Suppressor macrophage treated with lipopolysaccharide for 4 hours (primary cell): Measurements from ENCODE around the gene SH2D7.

Source experiments
- DNase-seq: peaks from one replicate; pipeline ENCODE4 v3.0.0-alpha.2; 2020

SH2D7 gene

DNA sequence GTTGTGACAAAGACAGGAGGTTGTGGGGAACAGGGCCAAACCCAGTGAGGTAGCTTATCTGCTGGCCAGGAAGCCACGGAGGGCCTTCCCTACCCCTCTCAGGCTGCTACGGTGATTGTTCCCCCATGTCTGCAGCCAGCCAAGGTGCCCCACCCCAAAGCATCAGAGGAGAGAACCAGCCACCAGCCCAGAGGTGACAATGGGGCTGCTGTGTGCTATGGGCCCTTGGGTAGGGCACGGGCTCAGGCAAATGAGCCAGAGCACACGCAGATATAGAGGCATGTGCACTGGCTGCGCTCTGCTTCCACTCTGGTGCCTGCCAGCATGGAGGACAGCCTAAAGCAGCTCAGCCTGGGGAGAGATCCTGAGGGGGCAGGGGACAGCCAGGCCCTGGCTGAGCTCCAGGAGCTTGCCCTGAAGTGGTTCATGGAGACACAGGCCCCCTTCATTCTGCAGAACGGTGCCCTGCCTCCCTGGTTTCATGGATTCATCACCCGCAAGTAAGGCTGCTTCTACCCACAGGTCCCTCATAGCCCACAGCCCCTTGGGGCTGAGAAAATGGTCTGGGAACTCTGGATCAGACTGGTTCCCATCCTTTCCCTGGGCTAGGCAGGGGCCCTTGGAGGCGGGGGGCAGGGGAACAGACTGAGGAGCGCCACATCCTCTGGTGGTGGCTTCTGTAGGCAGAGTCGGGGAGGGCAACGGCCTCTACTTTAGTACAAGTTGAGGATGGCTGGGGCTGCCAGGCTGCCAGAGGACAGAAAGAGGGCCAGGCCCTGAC, at the start of gene SH2D7:
TSS of gene SH2D7 (plus strand) at position 301 of the 781 bp plus-strand sequence. CDS start at position 325, 24 bp downstream.
- no peak for DNase-seq

DNA sequence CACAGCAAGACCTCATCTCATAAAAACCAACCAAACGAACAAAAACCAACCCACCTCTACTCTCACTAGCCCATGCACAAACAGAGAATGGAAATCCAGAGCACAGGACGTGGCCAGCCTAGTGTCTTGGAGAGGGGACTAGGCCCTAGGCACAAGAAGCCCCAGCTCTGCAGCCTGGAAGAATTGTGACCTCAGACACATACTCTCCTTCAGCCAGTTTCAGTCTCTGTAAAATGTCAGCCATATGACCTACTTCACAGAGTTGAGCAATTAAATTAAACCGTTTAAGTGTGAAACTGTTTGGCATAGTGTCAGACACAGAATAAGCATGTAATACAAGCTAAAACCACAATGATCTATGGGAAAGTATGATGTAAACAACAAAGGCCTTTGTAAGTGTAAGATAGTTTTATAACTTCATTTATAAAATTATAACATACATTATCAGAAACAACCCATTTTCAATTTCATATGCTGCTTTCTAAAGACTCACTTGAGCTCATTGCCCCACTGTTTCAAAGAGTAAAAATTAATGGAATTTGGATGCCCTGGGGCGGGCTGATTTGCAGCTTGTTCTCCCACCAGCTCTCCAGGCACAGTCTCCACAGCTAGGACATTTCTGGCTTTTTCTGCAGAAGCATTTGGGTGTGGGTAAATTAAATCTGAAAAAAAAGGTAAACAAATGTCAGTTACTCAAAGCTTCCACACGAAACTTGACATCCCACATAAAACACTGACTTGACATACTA, 47.8 kb upstream of the SH2D7 start:
- peak; percentile 89 for DNase-seq

DNA sequence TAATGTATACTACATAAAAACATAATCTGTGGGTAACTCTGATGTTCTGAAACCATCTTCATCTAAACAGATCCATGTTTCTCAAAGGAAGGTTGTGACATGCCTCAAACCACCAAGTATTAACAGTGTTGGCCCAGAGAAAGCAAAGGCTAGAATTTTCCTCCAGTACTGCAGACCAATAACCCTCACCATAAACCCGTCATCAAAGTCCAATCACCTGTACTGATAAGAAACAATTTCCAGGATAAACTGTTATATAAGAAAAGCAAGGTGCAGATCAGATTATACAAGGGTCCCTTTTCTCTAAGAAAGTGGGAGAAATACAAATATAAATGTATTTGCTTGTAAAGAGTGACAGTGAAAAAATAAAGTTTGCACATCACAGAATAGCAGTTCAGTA, 47.2 kb upstream of the SH2D7 start:
- DNase-seq: no peak

DNA sequence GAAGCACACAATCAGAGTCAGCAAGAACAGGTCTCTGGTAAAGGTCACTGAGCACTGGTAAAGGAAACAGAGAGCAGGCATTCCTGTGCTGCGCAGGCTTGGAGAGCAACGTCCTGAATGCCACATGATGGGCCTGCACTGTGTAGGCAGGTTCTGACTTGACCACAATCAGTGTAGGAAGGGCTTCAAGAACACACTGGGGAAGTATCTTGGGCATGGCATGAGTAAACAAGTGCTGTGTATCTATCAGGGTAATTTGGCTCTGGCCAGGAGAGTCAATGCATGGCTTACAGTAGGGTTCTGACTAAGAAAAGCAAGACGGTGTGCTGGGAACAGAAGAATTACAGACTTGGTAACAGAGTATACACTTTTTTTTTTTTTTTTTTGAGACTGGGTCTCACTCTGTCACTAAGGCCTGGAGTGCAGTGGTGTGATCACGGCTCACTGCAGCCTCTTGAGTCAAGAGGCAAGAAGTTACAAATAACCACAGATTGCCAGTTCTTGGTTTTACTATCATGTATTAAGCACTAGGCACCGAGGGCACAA, 45.5 kb upstream of the SH2D7 start:
- DNase-seq: peak; percentile 81

DNA sequence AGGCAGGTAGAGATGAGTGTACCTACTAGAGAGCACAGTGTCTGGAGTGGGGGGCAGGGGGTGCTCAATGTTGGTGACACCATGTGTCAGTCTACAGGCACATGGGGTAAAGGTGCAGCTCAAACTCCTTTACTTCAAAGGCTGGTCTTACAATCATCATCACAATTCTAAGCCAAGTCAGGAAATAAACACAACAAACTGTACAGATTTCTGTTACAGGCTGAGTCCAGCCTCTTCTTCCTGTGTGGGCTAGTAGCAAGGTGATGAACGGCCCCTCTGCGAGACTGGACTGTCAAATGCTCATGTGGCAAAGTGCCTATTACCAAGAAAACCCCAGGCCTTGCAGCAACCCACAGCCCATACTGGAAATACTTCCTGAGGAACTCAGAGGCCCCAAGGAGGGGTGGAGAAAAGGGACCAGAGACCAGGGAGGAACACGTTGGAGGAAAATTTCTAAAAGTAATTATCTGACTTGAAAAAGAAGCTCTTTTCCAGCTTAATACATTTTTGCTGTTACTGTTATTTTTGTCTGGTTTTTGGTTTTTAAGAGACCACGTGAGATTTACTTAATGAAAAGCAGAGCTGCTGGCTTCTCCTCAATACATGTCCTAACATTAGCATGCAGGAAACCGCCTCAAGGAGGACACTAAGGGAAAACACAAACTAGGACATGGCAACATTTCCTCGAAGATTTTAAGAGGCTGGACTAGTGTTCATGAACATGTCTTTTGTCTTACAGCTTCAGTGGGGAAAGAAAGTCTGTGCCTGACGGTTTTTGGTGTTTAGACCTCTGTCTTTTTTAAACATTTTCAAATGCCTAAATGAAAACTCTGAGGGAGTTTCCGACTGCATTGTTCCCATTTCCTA, 44.4 kb upstream of the SH2D7 start:
- DNase-seq: peak; percentile 75

GRCh38 chr15:78048628-78048920, 43.8 kb upstream of the SH2D7 start:
- DNase-seq: no peak

- DNase-seq: peak; percentile 75
These were observed 42.5 kb upstream of the SH2D7 start for GRCh38 chr15:78049691-78050440.

DNA sequence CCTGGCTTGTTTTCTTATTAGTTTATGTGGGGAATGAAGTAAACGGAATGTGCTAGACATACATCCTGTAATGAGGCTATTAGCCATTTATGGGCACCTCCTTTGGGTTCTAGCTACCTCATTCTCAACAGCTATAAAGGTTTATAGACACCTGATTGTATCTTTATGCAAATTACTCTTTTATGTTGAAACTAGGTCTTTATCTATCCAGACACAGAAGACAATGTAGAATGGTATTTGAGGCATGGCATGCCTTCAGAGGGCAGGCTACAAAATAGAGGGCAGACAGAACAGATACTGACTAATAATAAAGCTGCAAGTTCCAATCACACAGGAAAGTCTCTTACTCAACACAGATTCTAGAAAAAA, 41.9 kb upstream of the SH2D7 start:
- DNase-seq: no peak

DNA sequence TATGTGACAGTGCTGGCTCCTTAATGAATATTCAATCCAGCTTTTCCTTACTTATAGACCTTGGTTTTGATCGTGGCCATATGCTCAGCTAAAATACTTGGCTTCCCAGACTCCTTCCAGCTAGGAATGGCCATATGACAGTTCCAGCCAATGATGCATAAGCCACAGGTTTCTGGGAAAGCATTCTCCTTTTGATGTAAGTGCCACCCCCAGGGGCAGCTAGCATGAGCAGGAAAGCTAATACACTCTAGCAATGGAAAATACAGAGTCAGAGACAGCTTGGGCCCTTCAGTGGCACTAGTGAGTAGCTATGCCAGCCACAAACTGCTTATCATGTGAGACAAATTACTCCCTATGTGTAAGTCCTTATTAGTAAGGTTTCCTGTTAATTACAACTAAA, 41.5 kb upstream of the SH2D7 start:
- no peak for DNase-seq

DNA sequence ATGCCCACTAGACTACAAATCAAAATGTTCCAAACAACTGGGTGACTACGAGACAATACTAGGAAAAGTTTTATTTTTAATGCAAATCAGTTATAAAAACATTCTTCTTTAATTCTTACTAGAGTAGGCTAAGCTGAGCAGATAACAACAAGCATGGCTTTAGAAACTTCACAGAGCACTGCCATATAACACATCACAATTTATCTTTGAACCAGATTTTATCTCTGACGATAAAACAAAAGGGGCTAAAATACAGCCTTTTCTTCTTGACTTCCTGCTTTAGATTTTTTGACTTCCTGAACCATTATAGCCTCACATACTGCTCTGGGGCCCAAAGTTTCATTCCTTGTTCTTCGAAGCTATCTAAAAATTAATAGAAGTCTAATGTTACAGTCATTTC, 40.8 kb upstream of the SH2D7 start:
- no peak for DNase-seq

DNA sequence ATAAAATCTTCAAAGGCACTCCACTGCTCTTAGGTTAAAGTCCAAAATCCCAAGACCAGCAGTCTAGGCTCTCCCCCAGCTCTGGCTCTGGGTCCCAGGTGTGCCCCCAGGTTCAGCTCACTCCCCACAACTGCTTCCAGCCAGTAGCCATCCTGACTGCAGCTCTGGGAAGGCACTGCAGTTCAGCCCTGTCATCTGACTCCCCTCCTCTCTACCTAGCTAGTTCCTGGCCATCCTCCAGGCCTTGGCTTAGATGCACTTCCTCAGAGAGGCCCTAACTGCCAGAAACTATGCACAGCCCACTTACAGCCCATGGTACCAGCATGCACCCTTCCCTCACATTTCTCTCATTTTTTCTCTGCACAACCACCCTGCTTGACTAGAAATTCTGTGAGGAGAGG, 40.4 kb upstream of the SH2D7 start:
- DNase-seq: no peak

GRCh38 chr15:78052545-78052944, 39.8 kb upstream of the SH2D7 start:
- no peak for DNase-seq

GRCh38 chr15:78054518-78054917, 37.8 kb upstream of the SH2D7 start:
- no peak for DNase-seq

DNA sequence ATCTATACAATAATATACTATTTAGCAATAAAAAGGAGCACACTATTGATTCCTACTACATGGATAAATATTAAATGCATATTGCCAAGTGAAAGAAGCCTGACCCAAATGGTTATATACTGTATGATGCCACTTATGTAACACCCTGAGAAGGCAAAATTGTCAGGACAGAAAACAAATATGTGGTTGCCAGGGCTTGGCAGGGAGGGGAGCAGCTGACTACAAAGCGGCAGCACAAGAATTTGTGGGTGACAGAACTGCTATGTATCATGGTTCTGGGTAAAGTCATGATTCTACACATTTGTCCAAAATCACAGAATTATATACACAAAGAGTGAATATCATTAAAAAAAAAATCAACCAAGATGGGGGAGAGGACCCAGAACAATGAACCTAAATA, 37.4 kb upstream of the SH2D7 start:
- DNase-seq: no peak

GRCh38 chr15:78055919-78056713, 36.2 kb upstream of the SH2D7 start:
- DNase-seq: no peak

GRCh38 chr15:78056714-78057269, 35.6 kb upstream of the SH2D7 start:
- DNase-seq: no peak

DNA sequence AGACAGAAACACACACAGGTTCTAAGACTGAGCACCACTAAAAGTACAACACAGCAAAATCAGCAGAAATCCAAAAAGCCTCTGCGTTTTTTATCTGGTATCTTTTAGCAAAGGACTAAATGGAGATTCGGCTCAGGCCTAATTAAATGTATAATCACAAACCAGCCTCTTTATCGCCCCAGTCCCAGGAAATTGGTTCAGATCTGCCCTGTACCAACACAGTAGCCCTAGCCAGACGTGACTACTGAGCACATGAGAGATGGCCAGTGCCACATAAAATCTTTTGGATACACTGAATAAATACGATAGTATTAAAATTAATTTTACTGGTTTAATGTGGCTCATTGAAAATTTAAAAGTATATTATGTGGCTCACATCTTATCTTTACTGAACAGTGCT, 34.6 kb upstream of the SH2D7 start:
- no peak for DNase-seq

- no peak for DNase-seq
These were observed 33.9 kb upstream of the SH2D7 start for GRCh38 chr15:78058401-78058935.

DNA sequence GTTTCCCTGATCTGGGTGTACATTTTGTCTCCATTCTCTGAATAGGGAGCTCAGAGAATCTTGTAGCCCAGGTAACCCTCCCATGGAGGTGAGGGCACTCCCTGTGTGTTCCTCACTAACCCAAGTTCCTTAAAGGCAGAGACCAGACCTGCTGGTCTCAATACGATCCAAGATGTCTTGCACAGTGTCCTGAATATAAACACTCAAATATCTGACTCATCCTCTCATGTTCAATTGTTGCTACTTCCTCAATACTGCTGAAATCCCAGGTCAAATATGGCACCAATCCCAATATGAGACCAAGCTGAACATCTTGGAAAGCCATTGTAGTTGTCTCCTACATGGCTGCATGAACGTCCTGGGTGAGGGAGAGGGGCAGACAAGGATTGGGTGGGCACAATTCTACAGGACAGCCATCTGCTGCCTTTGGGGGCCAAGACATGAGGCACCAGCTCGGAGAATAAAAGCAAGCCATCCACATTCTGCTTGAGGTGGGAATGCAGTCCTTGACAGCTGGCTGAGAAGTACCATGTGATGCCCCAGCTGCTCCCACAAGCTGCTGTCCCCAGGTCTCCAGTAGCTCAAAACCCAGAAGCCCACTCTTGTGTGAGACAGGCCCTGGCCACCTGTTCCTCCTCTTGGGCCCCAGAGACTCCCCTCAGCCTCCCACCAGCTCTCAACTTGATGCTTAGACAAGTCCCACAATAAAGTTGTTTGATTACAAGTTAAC, 33.1 kb upstream of the SH2D7 start:
- DNase-seq: peak; percentile 66

GRCh38 chr15:78060232-78060631, 32.1 kb upstream of the SH2D7 start:
- no peak for DNase-seq
